Measurements from ENCODE around the gene CATSPER3. TPM values are rescaled to one million over a fixed set of nuclear protein-coding genes. Genes with fewer than 3 reads are reported as not detected.

The CATSPER3 gene
- total RNA-seq, 1 experiment from 2014 or later, result 1.7 TPM

GRCh38 chr5:135007305-135007704 is 39.6 kb downstream of the CATSPER3 start (continued):
- TF ChIP-seq CTCF (IDR thresholded peaks at IDR 0.05 in 2 of 3, conservative IDR thresholded peaks at IDR 0.05 in 1 of 3; ENCODE audit: borderline replicate concordance in 1 of 3, insufficient read depth in 1 of 3, low read depth in 2 of 3, low read length in 2 of 3) (no peak), JUND (IDR thresholded peaks at IDR 0.05) (no peak), RAD21 (IDR thresholded peaks at IDR 0.05; ENCODE audit: low read depth) (no peak), POLR2A (IDR thresholded peaks at IDR 0.05; ENCODE audit: borderline replicate concordance, extremely low read depth, insufficient read depth, insufficient read length) (no peak), MAX (IDR thresholded peaks at IDR 0.05) (no peak), ELF1 (IDR thresholded peaks at IDR 0.05; ENCODE audit: borderline replicate concordance, low read depth) (no peak), POLR2AphosphoS5 (IDR thresholded peaks at IDR 0.05; ENCODE audit: low read depth, low read length) (no peak)

- H3K4me1 ChIP-seq (ENCODE audit: control insufficient read depth in 1 of 2, insufficient read depth in 2 of 2, low read length in 2 of 2), result no peaks in the 10 kb centered on the region
- no peaks in the 10 kb centered on the region for H3K27me3 ChIP-seq (ENCODE audit: insufficient read depth, low read length)
- H3K4me3 ChIP-seq (replicated peaks in 1 of 2; ENCODE audit: low read depth in 1 of 2, low read length in 2 of 2), result no peak overlapping the region
- ChIA-PET POLR2A (no interaction called here), RAD21 (ENCODE audit: low non-redundant PET in 1 of 2, low total read pairs in 2 of 2, uncharacterized antibody in 2 of 2, unreplicated experiment in 2 of 2) (no interaction called here), CTCF (no interaction called here)
- no peaks in the 10 kb centered on the region for H3K9me2 ChIP-seq (ENCODE audit: insufficient read depth)
- H2AFZ ChIP-seq (ENCODE audit: low read depth, low read length, poor library complexity, severe bottlenecking), result no peak overlapping the region
- no TSS peak for BruUV-seq (replicated peaks)
- no peak overlapping the region for H3K9ac ChIP-seq (ENCODE audit: low read length)
- H3K27ac ChIP-seq (ENCODE audit: low read depth, low read length), result no peak overlapping the region
- no peaks in the 10 kb centered on the region for H3K79me2 ChIP-seq (ENCODE audit: insufficient read depth, low read length)
- TF ChIP-seq ZFX (IDR thresholded peaks at IDR 0.05), result no peak
- TF ChIP-seq JUND (IDR thresholded peaks at IDR 0.05), result no peak
- no peak for TF ChIP-seq SP1 (IDR thresholded peaks at IDR 0.05; ENCODE audit: low read depth)
- TF ChIP-seq ZBTB33 (IDR thresholded peaks at IDR 0.05; ENCODE audit: extremely low read depth, insufficient replicate concordance, low read length), result no peak
- no peak for TF ChIP-seq YY1 (IDR thresholded peaks at IDR 0.05; ENCODE audit: extremely low read depth, insufficient replicate concordance, low read depth, low read length)
- no peak for TF ChIP-seq SRF (IDR thresholded peaks at IDR 0.05; ENCODE audit: low read depth)
- intact Hi-C loops (cut with micrococcal nuclease), result no loop called here
- ATAC-seq (no peak), DNase-seq (ENCODE audit: low read depth, low spot score) (no peak)
- H4K20me1 ChIP-seq (ENCODE audit: insufficient read depth), result no peaks in the 10 kb centered on the region
- H3K4me2 ChIP-seq (ENCODE audit: low read length), result no peak overlapping the region
- no peaks in the 10 kb centered on the region for H3K9me3 ChIP-seq (ENCODE audit: control insufficient read depth in 1 of 2, insufficient read depth in 1 of 2, low read depth in 1 of 2, low read length in 2 of 2)
- no peaks in the 10 kb centered on the region for H3K36me3 ChIP-seq (ENCODE audit: control insufficient read depth in 1 of 2, insufficient read depth in 2 of 2, low read length in 2 of 2)
Observed at GRCh38 chr5:135007749-135008363, 40.1 kb downstream of the CATSPER3 start.

All from HCT116 (cell line).